ENCODE results near the gene SPATA24. TPM values are rescaled to one million over a fixed set of nuclear protein-coding genes. Genes with fewer than 3 reads are reported as not detected.

SPATA24 gene
- total RNA-seq, 4 donors from 2014 or later, result 0.65 to 1.4 (median 0.71) TPM; not detected in 1

GRCh38 chr5:139395844-139396640 lies 7.8 kb downstream of the SPATA24 start:
- 85 to 89% methylated on average over 8 of the region's 8 CpGs for WGBS, 2 donors
- intact Hi-C loops (cut with DNase I; ENCODE audit: low total_unique reads), result no loop called here
- no peak for DNase-seq (ENCODE audit: low spot score in 2 of 2)
- TF ChIP-seq POLR2A (IDR thresholded peaks at IDR 0.05) (no peak), CTCF (IDR thresholded peaks at IDR 0.05) (no peak)
- H3K4me3 ChIP-seq (ENCODE audit: low read depth, poor library complexity, severe bottlenecking), result no peak overlapping the region

GRCh38 chr5:139394654-139395566 lies 9.0 kb downstream of the SPATA24 start, which contains the start of gene PROB1:
TSS of gene PROB1 (minus strand) at chr5:139395104. CDS start at chr5:139395081, 23 bp downstream.
- intact Hi-C loops (cut with DNase I; ENCODE audit: low total_unique reads), result no loop called here

GRCh38 chr5:139394123-139394653 lies 9.7 kb downstream of the SPATA24 start:
- TF ChIP-seq CTCF (IDR thresholded peaks at IDR 0.05) (no peak), POLR2A (IDR thresholded peaks at IDR 0.05) (no peak)
- intact Hi-C loops (cut with DNase I; ENCODE audit: low total_unique reads), result no loop called here
- 3% methylated on average over 22 of the region's 62 CpGs; no CpG with 5 or more reads in 1 of the 2 donors for WGBS, 2 donors
- DNase-seq (ENCODE audit: low spot score in 2 of 2), result no peak
- no peak overlapping the region for H3K4me3 ChIP-seq (ENCODE audit: low read depth, poor library complexity, severe bottlenecking)

More at GRCh38 chr5:139394654-139395566, 9.0 kb downstream of the SPATA24 start, which contains the start of gene PROB1:
- WGBS, 2 donors, result 51 to 63% methylated on average over 35 to 64 of the region's 76 CpGs
- no peak within 1 kb of the TSS for H3K4me3 ChIP-seq (ENCODE audit: low read depth, poor library complexity, severe bottlenecking)
- DNase-seq (ENCODE audit: low spot score in 2 of 2), result no peak
- TF ChIP-seq POLR2A (IDR thresholded peaks at IDR 0.05) (no peak), CTCF (IDR thresholded peaks at IDR 0.05) (no peak)

GRCh38 chr5:139393497-139394122 lies 10.3 kb downstream of the SPATA24 start:
- 12 to 14% methylated on average over 30 to 32 of the region's 49 CpGs for WGBS, 2 donors
- no peak overlapping the region for H3K4me3 ChIP-seq (ENCODE audit: low read depth, poor library complexity, severe bottlenecking)
- no peak for TF ChIP-seq CTCF (IDR thresholded peaks at IDR 0.05)
- no peak for TF ChIP-seq POLR2A (IDR thresholded peaks at IDR 0.05)
- no peak for DNase-seq (ENCODE audit: low spot score in 2 of 2)
- intact Hi-C loops (cut with DNase I; ENCODE audit: low total_unique reads), result no loop called here
